Thymus (tissue), 11 donors: ENCODE measurements around the gene ACAN. TPM values are rescaled to one million over a fixed set of nuclear protein-coding genes. Genes with fewer than 3 reads are reported as not detected.

Experiments used
- DNase-seq, 9 donors: peaks; one replicate each; pipeline ENCODE4 v3.0.0-alpha.2; 2013; ENCODE audit warnings: low spot score in 9 of 9, low read depth in 6 of 9, missing footprints in 1 of 9
- H3K27ac ChIP-seq, 2 donors: one replicate each; pipeline ENCODE4 v1.5.1; 2013; ENCODE audit warnings: control low read depth in 1 of 2, low read depth in 1 of 2, low read length in 1 of 2, mild to moderate bottlenecking in 1 of 2, moderate library complexity in 1 of 2
- H3K27me3 ChIP-seq, 2 donors: one replicate each; pipeline ENCODE4 v1.5.1; 2013; ENCODE audit warnings: low read length in 1 of 2; ENCODE audit not compliant: control insufficient read depth in 2 of 2, insufficient read depth in 1 of 2
- H3K36me3 ChIP-seq, 2 donors: one replicate each; pipeline ENCODE4 v1.5.1; 2013; ENCODE audit warnings: low read length in 1 of 2, mild to moderate bottlenecking in 1 of 2, moderate library complexity in 1 of 2; ENCODE audit not compliant: control insufficient read depth in 2 of 2, insufficient read depth in 2 of 2
- H3K4me1 ChIP-seq, 2 donors: one replicate each; pipeline ENCODE4 v1.5.1; 2013; ENCODE audit warnings: low read length in 2 of 2; ENCODE audit not compliant: control insufficient read depth in 2 of 2, insufficient read depth in 2 of 2
- H3K4me3 ChIP-seq, 2 donors: one replicate each; pipeline ENCODE4 v1.5.1; 2013; ENCODE audit warnings: low read length in 2 of 2, control low read depth in 1 of 2, mild to moderate bottlenecking in 1 of 2
- H3K9me3 ChIP-seq, 2 donors: one replicate each; pipeline ENCODE4 v1.5.1; 2013; ENCODE audit warnings: low read length in 1 of 2, mild to moderate bottlenecking in 1 of 2; ENCODE audit not compliant: control insufficient read depth in 2 of 2, insufficient read depth in 1 of 2
- WGBS: extraction: QIAGEN DNeasy Blood & Tissue Kit; methylation state at CpG from one replicate; pipeline ENCODE4 v1.1.7; 2013; 5-methylcytosine and 5-hydroxymethylcytosine counted together
- polyA plus RNA-seq: library from polyadenylated mRNA; stranded (reverse); fragments of 200-250 nt; gene quantifications from one replicate; pipeline ENCODE4 v1.2.3, GENCODE V29; 2013
- total RNA-seq: library from RNA; stranded (reverse); fragments of 120-200 nt; gene quantifications from one replicate; pipeline ENCODE4 v1.2.4, GENCODE V29; 2013
- donor health status: healthy.

Gene ACAN
- total and polyA plus RNA-seq, 2 donors, result 0.28 to 0.80 TPM

- no peak for DNase-seq
- Histone ChIP-seq H3K9me3 (no peaks in the 10 kb centered on the region), H3K36me3 (peaks cover 7 to 67% of the 10 kb centered on the region in 2 donors), H3K4me1 (peaks cover 8 to 17% of the 10 kb centered on the region in 2 donors), H3K27ac (peak overlapping the region; percentile 95), H3K4me3 (no peak overlapping the region), H3K27me3 (no peaks in the 10 kb centered on the region)
- 94% methylated on average over 2 of the region's 2 CpGs for WGBS
Observed at GRCh38 chr15:88904257-88904623, 101.0 kb downstream of the ACAN start.

GRCh38 chr15:88904624-88905327, 101.5 kb downstream of the ACAN start:
- Histone ChIP-seq H3K4me3 (no peak overlapping the region), H3K27me3 (no peaks in the 10 kb centered on the region), H3K4me1 (peaks cover 8 to 17% of the 10 kb centered on the region in 2 donors), H3K27ac (peak overlapping the region; percentile 95), H3K9me3 (no peaks in the 10 kb centered on the region), H3K36me3 (peaks cover 12 to 68% of the 10 kb centered on the region in 2 donors)
- DNase-seq, result peak; percentile 79 to 98 (median 94)
- 50% methylated on average over 10 of the region's 10 CpGs for WGBS

- H3K36me3 ChIP-seq, result peaks cover 13 to 71% of the 10 kb centered on the region in 2 donors
- H3K4me3 ChIP-seq, result no peak overlapping the region
- DNase-seq, result no peak
- H3K27ac ChIP-seq, result no peak overlapping the region
- no peaks in the 10 kb centered on the region for H3K27me3 ChIP-seq
- peaks cover 9 to 20% of the 10 kb centered on the region in 2 donors for H3K4me1 ChIP-seq
- H3K9me3 ChIP-seq, result no peaks in the 10 kb centered on the region
- WGBS, result 97% methylated on average over 11 of the region's 11 CpGs
Observed at GRCh38 chr15:88905576-88905975, 102.3 kb downstream of the ACAN start.

GRCh38 chr15:88906130-88906529, 102.9 kb downstream of the ACAN start:
- 100% methylated on average over 1 of the region's 1 CpG for WGBS
- no peak for DNase-seq
- H3K9me3 ChIP-seq, result no peaks in the 10 kb centered on the region
- no peak overlapping the region for H3K4me3 ChIP-seq
- H3K27me3 ChIP-seq, result no peaks in the 10 kb centered on the region
- H3K27ac ChIP-seq, result no peak overlapping the region
- H3K4me1 ChIP-seq, result peaks cover 13 to 24% of the 10 kb centered on the region in 2 donors
- H3K36me3 ChIP-seq, result peaks cover 13 to 70% of the 10 kb centered on the region in 2 donors

- peaks cover 13 to 27% of the 10 kb centered on the region in 2 donors for H3K4me1 ChIP-seq
- 96% methylated on average over 7 of the region's 7 CpGs for WGBS
- H3K27ac ChIP-seq, result no peak overlapping the region
- DNase-seq, result no peak
- H3K9me3 ChIP-seq, result no peaks in the 10 kb centered on the region
- H3K36me3 ChIP-seq, result peaks cover 13 to 66% of the 10 kb centered on the region in 2 donors
- H3K4me3 ChIP-seq, result no peak overlapping the region
- no peaks in the 10 kb centered on the region for H3K27me3 ChIP-seq
Observed at GRCh38 chr15:88906551-88906950, 103.3 kb downstream of the ACAN start.

- H3K4me1 ChIP-seq, result peaks cover 19 to 33% of the 10 kb centered on the region in 2 donors
- DNase-seq, result no peak
Observed at GRCh38 chr15:88907111-88907510, 103.9 kb downstream of the ACAN start.

GRCh38 chr15:88908123-88908522, 104.9 kb downstream of the ACAN start:
- Histone ChIP-seq H3K9me3 (no peaks in the 10 kb centered on the region), H3K27ac (no peak overlapping the region), H3K36me3 (peaks cover 6 to 51% of the 10 kb centered on the region in 2 donors), H3K27me3 (no peaks in the 10 kb centered on the region), H3K4me1 (peaks cover 21 to 40% of the 10 kb centered on the region in 2 donors), H3K4me3 (no peak overlapping the region)
- 91% methylated on average over 12 of the region's 12 CpGs for WGBS
- no peak for DNase-seq

More at GRCh38 chr15:88907111-88907510, 103.9 kb downstream of the ACAN start:
- no peak overlapping the region for H3K27ac ChIP-seq
- WGBS, result 94% methylated on average over 14 of the region's 14 CpGs
- no peak overlapping the region for H3K4me3 ChIP-seq
- no peaks in the 10 kb centered on the region for H3K27me3 ChIP-seq
- peaks cover 13 to 61% of the 10 kb centered on the region in 2 donors for H3K36me3 ChIP-seq
- H3K9me3 ChIP-seq, result no peaks in the 10 kb centered on the region

- H3K27me3 ChIP-seq, result no peaks in the 10 kb centered on the region
- peaks cover 6 to 50% of the 10 kb centered on the region in 2 donors for H3K36me3 ChIP-seq
- no peak overlapping the region for H3K27ac ChIP-seq
- 98% methylated on average over 16 of the region's 16 CpGs for WGBS
- H3K9me3 ChIP-seq, result no peaks in the 10 kb centered on the region
- H3K4me3 ChIP-seq, result no peak overlapping the region
- DNase-seq, result no peak
- peaks cover 19 to 40% of the 10 kb centered on the region in 2 donors for H3K4me1 ChIP-seq
Observed at GRCh38 chr15:88908697-88909621, 105.7 kb downstream of the ACAN start.
